Naive thymus-derived CD8-positive, alpha-beta T cell (primary cell): Measurements from ENCODE around the gene CRHR1. TPM values are rescaled to one million over a fixed set of nuclear protein-coding genes. Genes with fewer than 3 reads are reported as not detected.

Experiments used
- ATAC-seq, 2 donors: fragments of 150-1000 bp; cut with Tn5 transposase in 1 of 2; sonication (Bioruptor Pico), chemical (Tn5 transposase) in 1 of 2; 1 replicate in 1 of 2; 2 replicates in 1 of 2; pipeline ENCODE4 v1.10.0; 2021; ENCODE audit warnings: mild to moderate bottlenecking in 2 of 2, moderate library complexity in 2 of 2
- POLR2A ChIA-PET: fragments of 350-600 bp; sonication (Branson Sonifier 250); formaldehyde crosslinking; loops from one replicate; lab custom pipeline; 2021; ENCODE audit warnings: antibody characterized with exemption; lab: Charles Lee
- DNase-seq, 10 donors: peaks; one replicate each; pipeline versions ENCODE4 v3.0.0 to v3.0.0-alpha.2; 2020 to 2022
- H3K27ac Mint-ChIP-seq, 10 donors: one replicate each; pipeline ENCODE4 v1.8.0; 2020 to 2022; ENCODE audit warnings: mild to moderate bottlenecking in 10 of 10, mixed read lengths in 10 of 10, moderate library complexity in 4 of 10, inconsistent platforms in 1 of 10
- H3K27me3 Mint-ChIP-seq, 5 donors: one replicate each; pipeline ENCODE4 v1.8.0; 2021 to 2022; ENCODE audit warnings: mixed read lengths in 5 of 5
- H3K36me3 Mint-ChIP-seq, 3 donors: one replicate each; pipeline ENCODE4 v1.8.0; 2020 to 2022; ENCODE audit warnings: mixed read lengths in 3 of 3, mild to moderate bottlenecking in 2 of 3, inconsistent platforms in 1 of 3
- H3K4me1 Mint-ChIP-seq, 4 donors: one replicate each; pipeline ENCODE4 v1.8.0; 2021 to 2022; ENCODE audit warnings: mixed read lengths in 4 of 4
- H3K4me3 Mint-ChIP-seq, 10 donors: one replicate each; pipeline ENCODE4 v1.8.0; 2020 to 2022; ENCODE audit warnings: mild to moderate bottlenecking in 10 of 10, mixed read lengths in 10 of 10, moderate library complexity in 6 of 10, inconsistent platforms in 1 of 10
- H3K9me3 Mint-ChIP-seq, 9 donors: one replicate each; pipeline ENCODE4 v1.8.0; 2020 to 2022; ENCODE audit warnings: mixed read lengths in 9 of 9, mild to moderate bottlenecking in 3 of 9, inconsistent platforms in 1 of 9, moderate library complexity in 1 of 9
- polyA plus RNA-seq, 3 donors: library from polyadenylated mRNA; unstranded; fragments of 300-500 nt; fragmentation: Illumina TruSeq; gene quantifications; one replicate each; pipeline ENCODE4 v1.2.3, GENCODE V29; 2021
- total RNA-seq, 8 experiments: library from RNA in 2 of 8; stranded (reverse) in 2 of 8; gene quantifications; one replicate each; pipeline ENCODE4 v1.2.3 and lab custom pipeline; 2021 to 2026

The CRHR1 gene
- total and polyA plus RNA-seq, 5 experiments from 2014 or later = not detected

- Mint-ChIP-seq H3K27me3 (peaks cover 0 to 4% (median 0%) of the 10 kb centered on the region in 5 donors), H3K27ac (no peak overlapping the region), H3K4me1 (no peaks in the 10 kb centered on the region), H3K4me3 (no peak overlapping the region), H3K36me3 (no peaks in the 10 kb centered on the region), H3K9me3 (no peaks in the 10 kb centered on the region)
- POLR2A ChIA-PET = no interaction called here
- DNase-seq (no peak), ATAC-seq (no peak)
Measured at GRCh38 chr17:45836047-45837044, 52.2 kb downstream of the CRHR1 start.

- Mint-ChIP-seq H3K4me3 (no peak overlapping the region), H3K27me3 (peaks cover 0 to 4% (median 2%) of the 10 kb centered on the region in 5 donors), H3K9me3 (no peaks in the 10 kb centered on the region), H3K36me3 (no peaks in the 10 kb centered on the region), H3K27ac (no peak overlapping the region), H3K4me1 (no peaks in the 10 kb centered on the region)
- POLR2A ChIA-PET = no interaction called here
- ATAC-seq (no peak), DNase-seq (no peak)
Measured at GRCh38 chr17:45837187-45837586, 53.1 kb downstream of the CRHR1 start.

DNA sequence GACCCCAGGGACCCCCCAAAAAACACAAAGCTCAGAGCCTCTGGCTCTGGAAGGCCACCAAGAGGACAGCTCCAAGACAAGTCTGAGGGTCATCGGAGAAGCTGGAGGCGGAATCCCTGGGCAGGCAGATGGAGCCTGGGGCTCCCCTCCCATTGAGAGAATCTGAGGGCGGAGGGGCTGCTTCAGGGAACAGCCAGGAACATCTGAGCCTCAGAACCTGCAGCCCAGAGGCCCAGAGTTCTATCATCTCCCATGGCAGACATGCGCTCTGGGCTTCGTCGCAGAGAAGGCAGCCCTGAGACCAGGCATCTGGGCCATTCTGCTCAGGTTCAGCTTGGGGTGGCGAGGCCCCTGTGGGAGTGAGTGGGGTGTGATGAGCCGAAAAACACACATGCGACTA is 53.5 kb downstream of the CRHR1 start:
- H3K4me1 Mint-ChIP-seq = no peaks in the 10 kb centered on the region
- ATAC-seq (no peak), DNase-seq (no peak)
- POLR2A ChIA-PET = no interaction called here
- no peak overlapping the region for H3K4me3 Mint-ChIP-seq
- H3K9me3 Mint-ChIP-seq = no peaks in the 10 kb centered on the region
- H3K27ac Mint-ChIP-seq = no peak overlapping the region
- H3K27me3 Mint-ChIP-seq = peaks cover 0 to 4% (median 2%) of the 10 kb centered on the region in 5 donors
- no peaks in the 10 kb centered on the region for H3K36me3 Mint-ChIP-seq

DNA sequence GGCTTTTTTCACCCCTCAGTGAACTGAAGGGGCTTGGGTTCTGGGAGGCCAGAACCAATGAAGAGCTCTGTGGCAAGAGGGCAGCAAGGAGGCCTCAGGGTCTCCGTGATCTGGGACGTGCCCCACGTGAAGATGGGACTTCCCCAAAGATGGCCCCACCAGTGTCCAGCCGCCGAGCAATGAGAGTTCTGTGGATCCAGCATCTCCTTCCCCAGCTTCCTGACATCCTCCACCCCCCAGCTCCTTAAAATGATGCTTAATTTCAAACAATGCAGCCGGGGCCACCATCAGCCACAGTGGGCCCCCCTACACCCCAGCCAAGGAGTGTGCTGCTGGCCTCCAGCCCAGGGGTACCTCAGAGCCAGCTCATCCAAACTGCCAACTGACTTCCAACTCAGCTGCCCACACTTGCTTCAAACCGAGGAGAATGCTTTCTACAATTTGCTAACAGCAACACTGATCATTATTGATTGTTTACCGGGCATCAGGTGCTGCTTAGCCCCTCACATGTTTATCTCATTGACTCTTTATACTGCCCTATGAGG is 54.7 kb downstream of the CRHR1 start:
- no peaks in the 10 kb centered on the region for H3K4me1 Mint-ChIP-seq
- H3K27me3 Mint-ChIP-seq = peaks cover 0 to 4% (median 2%) of the 10 kb centered on the region in 5 donors
- H3K36me3 Mint-ChIP-seq = no peaks in the 10 kb centered on the region
- no peak for DNase-seq
- no peaks in the 10 kb centered on the region for H3K9me3 Mint-ChIP-seq
- H3K27ac Mint-ChIP-seq = peak overlapping the region in 1 of 10 donors; percentile 29
- ATAC-seq = no peak
- POLR2A ChIA-PET = no interaction called here
- no peak overlapping the region for H3K4me3 Mint-ChIP-seq

DNA sequence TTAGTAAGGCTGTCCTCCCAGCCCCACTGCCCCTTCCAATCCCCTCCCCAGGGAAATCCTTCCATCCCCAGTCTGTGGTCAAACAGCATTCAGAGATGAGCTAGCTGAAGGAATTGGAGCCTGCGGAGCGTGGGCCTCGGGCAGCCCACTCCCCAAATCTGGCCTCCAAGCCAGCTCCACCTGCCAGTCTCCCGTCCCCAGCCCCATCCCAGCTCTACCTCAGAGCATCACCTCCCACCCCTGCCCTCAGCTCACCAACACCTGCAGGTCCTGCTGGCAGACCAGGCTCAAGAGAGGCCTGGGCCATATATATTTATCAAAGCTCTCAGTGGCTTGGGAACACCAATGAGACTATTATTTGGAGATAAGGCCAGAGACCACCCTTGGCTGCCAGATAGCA is 55.3 kb downstream of the CRHR1 start:
- Mint-ChIP-seq H3K27ac (no peak overlapping the region), H3K9me3 (no peaks in the 10 kb centered on the region), H3K4me3 (no peak overlapping the region), H3K36me3 (no peaks in the 10 kb centered on the region), H3K27me3 (peaks cover 0 to 4% (median 2%) of the 10 kb centered on the region in 5 donors), H3K4me1 (no peaks in the 10 kb centered on the region)
- DNase-seq (no peak), ATAC-seq (no peak)
- POLR2A ChIA-PET = interaction anchor here (1.1 kb wide), 1 partner anchor 13 kb away, joined by 3 read pairs; no protein-coding TSS in a partner anchor

DNA sequence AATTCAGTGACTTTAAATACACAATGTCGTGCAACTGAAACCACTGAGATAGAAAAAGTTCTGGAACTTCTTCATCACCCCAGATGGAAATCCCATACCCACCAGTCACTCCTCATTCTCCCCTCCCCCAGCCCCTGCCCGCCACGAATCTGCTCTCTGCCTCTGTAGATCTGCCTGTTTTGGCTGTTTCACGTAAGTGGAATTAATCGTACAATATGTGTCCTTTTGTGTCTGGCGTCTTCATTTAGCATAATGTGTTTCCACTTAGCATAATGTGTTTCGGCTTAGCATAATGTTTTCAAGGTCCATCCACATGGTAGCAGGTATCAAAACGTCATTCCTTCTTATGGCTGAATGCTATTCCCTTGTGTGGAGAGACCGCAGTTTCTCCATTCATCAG is 57.1 kb downstream of the CRHR1 start:
- Mint-ChIP-seq H3K9me3 (no peaks in the 10 kb centered on the region), H3K36me3 (no peaks in the 10 kb centered on the region), H3K27me3 (peaks cover 0 to 4% (median 0%) of the 10 kb centered on the region in 5 donors), H3K4me3 (no peak overlapping the region), H3K4me1 (no peaks in the 10 kb centered on the region), H3K27ac (no peak overlapping the region)
- DNase-seq (no peak), ATAC-seq (no peak)
- POLR2A ChIA-PET = interaction anchor here (0.5 kb wide), 1 partner anchor 1033 kb away, joined by 5 read pairs; no protein-coding TSS in a partner anchor

- no peak overlapping the region for H3K4me3 Mint-ChIP-seq
- DNase-seq = no peak
- POLR2A ChIA-PET = no interaction called here
- no peaks in the 10 kb centered on the region for H3K36me3 Mint-ChIP-seq
- H3K9me3 Mint-ChIP-seq = no peaks in the 10 kb centered on the region
- H3K27me3 Mint-ChIP-seq = peaks cover 0 to 4% (median 0%) of the 10 kb centered on the region in 5 donors
- peak overlapping the region in 1 of 10 donors; percentile 53 for H3K27ac Mint-ChIP-seq
- H3K4me1 Mint-ChIP-seq = no peaks in the 10 kb centered on the region
- ATAC-seq = no peak
Measured at GRCh38 chr17:45841883-45842525, 57.9 kb downstream of the CRHR1 start.

DNA sequence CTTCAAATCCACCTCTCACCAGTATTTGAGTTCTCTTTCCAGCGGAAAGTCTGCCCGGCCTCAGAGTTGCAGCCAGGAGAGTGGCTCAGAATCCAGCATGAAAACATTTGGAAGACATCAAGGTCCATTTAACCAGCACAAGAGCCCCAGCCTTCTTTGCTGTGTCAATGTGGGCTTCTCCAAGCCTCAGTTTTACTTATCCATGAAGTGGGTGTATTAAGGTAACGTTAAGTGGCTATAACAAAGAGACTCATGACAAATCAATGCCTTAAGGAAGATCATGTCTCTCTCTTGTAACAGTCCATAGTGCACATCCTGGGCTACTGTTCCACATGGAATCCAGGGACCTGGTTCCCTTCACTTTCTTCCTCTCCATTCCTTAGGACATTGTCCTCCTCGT is 59.6 kb downstream of the CRHR1 start:
- Mint-ChIP-seq H3K9me3 (no peaks in the 10 kb centered on the region), H3K27me3 (peaks cover 0 to 5% (median 2%) of the 10 kb centered on the region in 5 donors), H3K4me1 (no peaks in the 10 kb centered on the region), H3K27ac (no peak overlapping the region), H3K4me3 (no peak overlapping the region), H3K36me3 (no peaks in the 10 kb centered on the region)
- POLR2A ChIA-PET = no interaction called here
- DNase-seq = no peak
- no peak for ATAC-seq

DNA sequence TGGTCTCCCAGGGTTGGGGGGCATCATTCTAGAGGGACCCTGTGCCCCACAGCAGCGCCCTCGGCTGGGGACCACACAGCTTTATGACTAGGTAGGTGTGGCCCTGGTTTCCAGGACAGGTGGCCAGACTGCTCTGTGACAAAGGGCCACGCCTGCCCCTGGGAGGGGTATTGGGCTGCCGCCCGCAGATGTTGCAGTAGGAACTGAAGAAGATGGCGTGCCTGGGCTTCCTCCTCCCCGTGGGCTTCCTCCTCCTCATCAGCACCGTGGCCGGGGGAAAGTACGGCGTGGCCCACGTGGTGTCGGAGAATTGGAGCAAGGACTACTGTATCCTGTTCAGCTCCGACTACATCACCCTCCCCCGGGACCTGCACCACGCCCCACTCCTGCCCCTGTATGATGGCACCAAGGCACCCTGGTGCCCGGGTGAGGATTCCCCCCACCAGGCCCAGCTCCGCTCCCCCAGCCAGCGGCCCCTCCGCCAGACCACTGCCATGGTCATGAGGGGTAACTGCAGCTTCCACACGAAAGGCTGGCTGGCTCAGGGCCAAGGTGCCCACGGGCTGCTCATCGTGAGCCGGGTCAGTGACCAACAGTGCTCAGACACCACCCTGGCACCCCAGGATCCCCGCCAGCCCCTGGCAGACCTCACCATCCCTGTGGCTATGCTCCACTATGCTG is 60.7 kb downstream of the CRHR1 start, which contains the start of gene SPPL2C:
Gene SPPL2C, plus strand, starts transcription at position 187 of the 681 bp plus-strand sequence. Its CDS starts 26 bp downstream, at position 213.
- no peak for DNase-seq
- ATAC-seq = no peak
- no peaks in the 10 kb centered on the region for H3K9me3 Mint-ChIP-seq
- H3K27ac Mint-ChIP-seq = no peak within 1 kb of the TSS
- no peaks in the 10 kb centered on the region for H3K4me1 Mint-ChIP-seq
- no peaks in the 10 kb centered on the region for H3K36me3 Mint-ChIP-seq
- no peak within 1 kb of the TSS for H3K4me3 Mint-ChIP-seq
- POLR2A ChIA-PET = interaction anchor here (0.6 kb wide), 1 partner anchor 18 kb away, joined by 3 read pairs; no protein-coding TSS in a partner anchor
- peaks cover 0 to 5% (median 2%) of the 10 kb centered on the region in 5 donors for H3K27me3 Mint-ChIP-seq

DNA sequence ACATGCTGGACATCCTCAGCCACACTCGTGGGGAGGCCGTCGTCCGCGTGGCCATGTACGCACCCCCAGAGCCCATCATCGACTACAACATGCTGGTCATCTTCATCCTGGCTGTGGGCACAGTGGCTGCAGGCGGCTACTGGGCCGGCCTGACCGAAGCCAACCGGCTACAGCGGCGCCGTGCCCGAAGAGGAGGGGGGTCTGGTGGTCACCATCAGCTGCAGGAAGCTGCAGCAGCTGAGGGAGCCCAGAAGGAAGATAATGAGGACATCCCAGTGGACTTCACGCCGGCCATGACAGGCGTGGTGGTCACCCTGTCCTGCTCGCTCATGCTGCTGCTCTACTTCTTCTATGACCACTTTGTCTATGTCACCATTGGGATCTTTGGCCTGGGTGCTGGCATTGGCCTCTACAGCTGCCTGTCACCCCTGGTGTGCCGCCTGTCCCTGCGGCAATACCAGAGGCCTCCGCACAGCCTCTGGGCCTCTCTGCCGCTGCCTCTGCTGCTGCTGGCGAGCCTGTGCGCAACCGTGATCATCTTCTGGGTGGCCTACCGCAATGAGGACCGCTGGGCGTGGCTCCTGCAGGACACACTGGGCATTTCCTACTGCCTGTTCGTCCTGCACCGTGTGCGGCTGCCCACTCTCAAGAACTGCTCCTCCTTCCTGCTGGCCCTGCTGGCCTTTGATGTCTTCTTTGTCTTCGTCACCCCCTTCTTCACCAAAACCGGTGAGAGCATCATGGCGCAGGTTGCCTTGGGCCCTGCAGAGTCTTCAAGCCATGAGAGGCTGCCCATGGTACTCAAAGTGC is 61.5 kb downstream of the CRHR1 start:
- H3K36me3 Mint-ChIP-seq = no peaks in the 10 kb centered on the region
- no peaks in the 10 kb centered on the region for H3K4me1 Mint-ChIP-seq
- peaks cover 0 to 5% (median 2%) of the 10 kb centered on the region in 5 donors for H3K27me3 Mint-ChIP-seq
- ATAC-seq (no peak), DNase-seq (peak in 1 of 10 donors; percentile 48)
- no peak overlapping the region for H3K4me3 Mint-ChIP-seq
- no peak overlapping the region for H3K27ac Mint-ChIP-seq
- no peaks in the 10 kb centered on the region for H3K9me3 Mint-ChIP-seq
- POLR2A ChIA-PET = interaction anchor here (0.6 kb wide), 1 partner anchor 19 kb away, joined by 3 read pairs; no protein-coding TSS in a partner anchor

DNA sequence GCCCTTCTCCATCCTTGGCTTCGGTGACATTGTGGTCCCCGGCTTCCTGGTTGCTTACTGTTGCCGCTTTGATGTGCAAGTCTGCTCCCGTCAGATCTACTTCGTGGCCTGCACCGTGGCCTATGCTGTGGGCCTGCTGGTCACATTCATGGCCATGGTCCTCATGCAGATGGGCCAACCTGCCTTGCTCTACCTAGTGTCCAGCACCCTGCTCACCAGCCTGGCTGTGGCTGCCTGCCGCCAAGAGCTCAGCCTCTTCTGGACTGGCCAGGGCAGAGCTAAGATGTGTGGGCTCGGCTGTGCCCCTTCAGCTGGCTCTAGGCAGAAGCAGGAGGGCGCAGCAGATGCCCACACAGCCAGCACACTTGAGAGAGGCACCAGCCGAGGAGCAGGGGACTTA is 62.1 kb downstream of the CRHR1 start:
- no peak for ATAC-seq
- DNase-seq = peak in 1 of 10 donors; percentile 53
- Mint-ChIP-seq H3K9me3 (no peaks in the 10 kb centered on the region), H3K27ac (no peak overlapping the region), H3K36me3 (no peaks in the 10 kb centered on the region), H3K4me3 (no peak overlapping the region), H3K4me1 (no peaks in the 10 kb centered on the region), H3K27me3 (peaks cover 0 to 10% (median 2%) of the 10 kb centered on the region in 5 donors)
- POLR2A ChIA-PET = no interaction called here
